ENCODE results near the gene TP53I11.

Gene TP53I11

GRCh38 chr11:44889266-44889665, 61.4 kb downstream of the TP53I11 start:
- DNase-seq (ENCODE audit: low read depth in 1 of 2, low spot score in 1 of 2), result no peak

GRCh38 chr11:44887636-44888035, 63.0 kb downstream of the TP53I11 start:
- no peak for DNase-seq (ENCODE audit: low read depth in 1 of 2, low spot score in 1 of 2)

- no peak for DNase-seq (ENCODE audit: low read depth in 1 of 2, low spot score in 1 of 2)
Observed at GRCh38 chr11:44886790-44887140, 63.9 kb downstream of the TP53I11 start.

- DNase-seq (ENCODE audit: low read depth in 1 of 2, low spot score in 1 of 2), result no peak
Observed at GRCh38 chr11:44885919-44886789, 64.5 kb downstream of the TP53I11 start.

GRCh38 chr11:44885065-44885810, 65.4 kb downstream of the TP53I11 start:
- no peak for DNase-seq (ENCODE audit: low read depth in 1 of 2, low spot score in 1 of 2)

GRCh38 chr11:44884056-44884455, 66.6 kb downstream of the TP53I11 start:
- no peak for DNase-seq (ENCODE audit: low read depth in 1 of 2, low spot score in 1 of 2)

GRCh38 chr11:44883277-44883676, 67.4 kb downstream of the TP53I11 start:
- DNase-seq (ENCODE audit: low read depth in 1 of 2, low spot score in 1 of 2), result no peak

Data from activated T-helper 1 cell treated with anti-CD3 and anti-CD28 coated beads, Interleukin-2, amount 50 U/mL, for 16 hours (primary cell).